H1 (cell line): ENCODE results near the gene FAM163A. TPM values are rescaled to one million over a fixed set of nuclear protein-coding genes. Genes with fewer than 3 reads are reported as not detected.

Experiments
- CTCF ChIA-PET: fragments of 300-600 bp; sonication (Branson Sonifier 250); formaldehyde crosslinking; loops from one replicate; lab custom pipeline; 2021; ENCODE audit not compliant: partially characterized antibody; lab: Charles Lee
- POLR2A ChIA-PET: fragments of 300-600 bp; sonication (Branson Sonifier 250); formaldehyde crosslinking; loops from one replicate; lab custom pipeline; 2021; ENCODE audit warnings: inconsistent platforms; ENCODE audit not compliant: partially characterized antibody; lab: Charles Lee
- DNase-seq, 2 experiments: peaks; one replicate each; pipeline versions ENCODE4 v3.0.0 to v3.0.0-alpha.2; 2010 to 2022; ENCODE audit warnings: low spot score in 2 of 2, low read depth in 1 of 2, mixed read lengths in 1 of 2
- FAIRE-seq: peaks from 2 replicates; lab custom pipeline; 2011; peaks lifted over from hg19 to GRCh38; lab: Jason Lieb, UNC
- H2AFZ ChIP-seq: 2 replicates; pipeline ENCODE4 v1.8.1; 2012; ENCODE audit warnings: low read length, inconsistent platforms
- H2AK5ac ChIP-seq: 2 replicates; pipeline ENCODE4 v1.6.1; 2013; ENCODE audit warnings: low read depth, low read length
- H2BK120ac ChIP-seq: replicated peaks from 2 replicates; pipeline ENCODE3; 2013; ENCODE audit warnings: low read depth, low read length, inconsistent platforms
- H2BK12ac ChIP-seq: 2 replicates; pipeline ENCODE4 v1.6.1; 2013; ENCODE audit warnings: low read depth, low read length
- H2BK15ac ChIP-seq: 2 replicates; pipeline ENCODE4 v1.6.1; 2013; ENCODE audit warnings: low read length
- H2BK20ac ChIP-seq: 2 replicates; pipeline ENCODE4 v1.6.1; 2013; ENCODE audit warnings: low read length
- H2BK5ac ChIP-seq: 2 replicates; pipeline ENCODE4 v1.6.1; 2013; ENCODE audit warnings: low read depth, low read length
- H3K14ac ChIP-seq: 2 replicates; pipeline ENCODE4 v1.6.1; 2013; ENCODE audit warnings: inconsistent platforms; ENCODE audit not compliant: insufficient read length
- H3K18ac ChIP-seq: 2 replicates; pipeline ENCODE4 v1.6.1; 2013; ENCODE audit warnings: low read length; ENCODE audit errors: extremely low read depth
- H3K23ac ChIP-seq: 2 replicates; pipeline ENCODE4 v1.6.1; 2013; ENCODE audit warnings: inconsistent platforms; ENCODE audit not compliant: insufficient read length
- H3K23me2 ChIP-seq: 2 replicates; pipeline ENCODE4 v1.6.1; 2013; ENCODE audit warnings: low read depth, low read length
- H3K27ac ChIP-seq: 2 replicates; pipeline ENCODE4 v1.6.1; 2011; ENCODE audit warnings: low read depth, low read length, inconsistent platforms
- H3K27me3 ChIP-seq, 4 experiments: replicated peaks in 1 of 4; 1 replicate in 1 of 4; 2 replicates in 3 of 4; pipeline versions ENCODE4 v1.6.1 to v1.8.1; 2011 to 2013; ENCODE audit warnings: low read length in 3 of 4, mild to moderate bottlenecking in 3 of 4, inconsistent platforms in 2 of 4, mixed read lengths in 2 of 4, moderate library complexity in 1 of 4; ENCODE audit not compliant: control insufficient read depth in 3 of 4, insufficient read depth in 3 of 4; ENCODE audit errors: extremely low read depth in 1 of 4
- H3K36me3 ChIP-seq, 4 experiments: 2 replicates each; pipeline versions ENCODE4 v1.6.1 to v1.8.1; 2011 to 2013; ENCODE audit warnings: mild to moderate bottlenecking in 4 of 4, low read length in 3 of 4, moderate library complexity in 2 of 4, control low read depth in 1 of 4, inconsistent platforms in 1 of 4; ENCODE audit not compliant: insufficient read depth in 4 of 4, control insufficient read depth in 2 of 4
- H3K4ac ChIP-seq: replicated peaks from 2 replicates; pipeline ENCODE3; 2013; ENCODE audit warnings: low read length, low read depth, mixed read lengths, inconsistent platforms; ENCODE audit not compliant: insufficient read length
- H3K4me1 ChIP-seq, 4 experiments: replicated peaks in 1 of 4; 1 replicate in 1 of 4; 2 replicates in 3 of 4; pipeline versions ENCODE4 v1.6.1 to v1.8.1; 2011 to 2013; ENCODE audit warnings: low read length in 3 of 4, inconsistent platforms in 2 of 4, mixed read lengths in 1 of 4; ENCODE audit not compliant: insufficient read depth in 4 of 4, control insufficient read depth in 3 of 4
- H3K4me2 ChIP-seq, 2 experiments: 2 replicates each; pipeline versions ENCODE4 v1.6.1 to v1.8.1; 2011 to 2013; ENCODE audit warnings: low read depth in 2 of 2, low read length in 2 of 2, control low read depth in 1 of 2, inconsistent platforms in 1 of 2, mild to moderate bottlenecking in 1 of 2; ENCODE audit not compliant: insufficient read depth in 1 of 2
- H3K4me3 ChIP-seq, 4 experiments: fragments of 200-600, 300-600 bp in 1 of 4; sonication (generic), shearing (Covaris generic), sonication (Bioruptor Twin) in 1 of 4; 2 replicates each; pipeline versions ENCODE4 v1.5.1 to v1.8.1; 2011 to 2016; ENCODE audit warnings: low read length in 4 of 4, low read depth in 3 of 4, control low read depth in 2 of 4, inconsistent platforms in 2 of 4, mild to moderate bottlenecking in 2 of 4, mixed read lengths in 1 of 4, moderate library complexity in 1 of 4; ENCODE audit not compliant: insufficient read depth in 2 of 4; ENCODE audit errors: extremely low read depth in 1 of 4
- H3K56ac ChIP-seq: replicated peaks from 2 replicates; pipeline ENCODE3; 2013; ENCODE audit warnings: low read depth, mild to moderate bottlenecking, mixed read lengths, low read length, inconsistent platforms; ENCODE audit not compliant: insufficient read length
- H3K79me1 ChIP-seq: 2 replicates; pipeline ENCODE4 v1.6.1; 2013; ENCODE audit warnings: low read depth, low read length, control low read depth
- H3K79me2 ChIP-seq, 2 experiments: 2 replicates each; pipeline versions ENCODE4 v1.6.1 to v1.8.1; 2012 to 2013; ENCODE audit warnings: low read length in 2 of 2, mild to moderate bottlenecking in 2 of 2, inconsistent platforms in 1 of 2; ENCODE audit not compliant: insufficient read depth in 2 of 2, control insufficient read depth in 1 of 2
- H3K9ac ChIP-seq, 4 experiments: replicated peaks in 1 of 4; 1 replicate in 1 of 4; 2 replicates in 3 of 4; pipeline versions ENCODE4 v1.6.1 to v1.8.1; 2011 to 2013; ENCODE audit warnings: low read depth in 3 of 4, low read length in 3 of 4, control low read depth in 2 of 4, mild to moderate bottlenecking in 2 of 4, moderate library complexity in 2 of 4, inconsistent platforms in 1 of 4; ENCODE audit errors: extremely low read depth in 1 of 4
- H3K9me3 ChIP-seq, 2 experiments: 2 replicates each; pipeline versions ENCODE4 v1.6.1 to v1.8.1; 2012 to 2013; ENCODE audit warnings: mild to moderate bottlenecking in 2 of 2, moderate library complexity in 2 of 2, control low read depth in 1 of 2, inconsistent platforms in 1 of 2, low read depth in 1 of 2, low read length in 1 of 2, mixed read lengths in 1 of 2; ENCODE audit not compliant: insufficient read depth in 2 of 2
- H4K20me1 ChIP-seq, 2 experiments: replicated peaks in 1 of 2; 2 replicates each; pipeline versions ENCODE3 to v1.8.1; 2011 to 2013; ENCODE audit warnings: inconsistent platforms in 2 of 2, low read length in 2 of 2, mild to moderate bottlenecking in 1 of 2; ENCODE audit not compliant: insufficient read depth in 2 of 2, control insufficient read depth in 1 of 2
- H4K5ac ChIP-seq: 2 replicates; pipeline ENCODE4 v1.6.1; 2013; ENCODE audit warnings: low read length, low read depth, mixed read lengths, inconsistent platforms; ENCODE audit not compliant: insufficient read length
- H4K8ac ChIP-seq: 2 replicates; pipeline ENCODE4 v1.8.0; 2013; ENCODE audit warnings: mild to moderate bottlenecking, moderate library complexity, low read length, inconsistent platforms; ENCODE audit not compliant: insufficient read depth; ENCODE audit errors: extremely low read depth
- H4K91ac ChIP-seq: replicated peaks from 2 replicates; pipeline ENCODE3; 2013; ENCODE audit warnings: low read length, mixed read lengths, inconsistent platforms; ENCODE audit not compliant: insufficient read length
- ATF3 ChIP-seq: IDR thresholded peaks from 2 replicates; pipeline ENCODE4 v1.6.1; 2011; ENCODE audit warnings: low read depth, mild to moderate bottlenecking, low read length; ENCODE audit not compliant: insufficient read depth
- GTF2F1 ChIP-seq: IDR thresholded peaks from 2 replicates; pipeline ENCODE4 v1.6.1; 2012; ENCODE audit warnings: low read depth, low read length, improper control_type of control experiment, borderline replicate concordance
- SRF ChIP-seq: IDR thresholded peaks from 2 replicates; pipeline ENCODE4 v1.6.1; 2011; ENCODE audit warnings: mild to moderate bottlenecking, low read depth, low read length, moderate library complexity
- polyA plus RNA-seq, 7 experiments: library from polyadenylated mRNA; depleted of rRNA in 3 of 7; stranded (reverse) in 5 of 7; unstranded in 2 of 7; fragments of >200 nt in 5 of 7; fragments of 200-250 nt in 2 of 7; gene quantifications; 1 replicate in 5 of 7; 2 replicates in 1 of 7; 4 replicates in 1 of 7; pipeline versions ENCODE4 v1.2.1 to v1.2.3, GENCODE V29; 2011 to 2013; ENCODE audit warnings: missing spikeins in 2 of 7, mixed read lengths in 2 of 7
- total RNA-seq: library from RNA; stranded (reverse); fragmentation: NEBNext Ultra II Directional; extraction: Animal tissue kit (Norgen Biotek cat#: 25700); gene quantifications from 2 replicates; pipeline ENCODE4 v1.2.1, GENCODE V29; 2021

The FAM163A gene
- total and polyA plus RNA-seq, 2 of the 8 experiments (the other 6 are each of a cell fraction or from before 2014, with no cell fraction given): 0.13 to 0.18 TPM

DNA sequence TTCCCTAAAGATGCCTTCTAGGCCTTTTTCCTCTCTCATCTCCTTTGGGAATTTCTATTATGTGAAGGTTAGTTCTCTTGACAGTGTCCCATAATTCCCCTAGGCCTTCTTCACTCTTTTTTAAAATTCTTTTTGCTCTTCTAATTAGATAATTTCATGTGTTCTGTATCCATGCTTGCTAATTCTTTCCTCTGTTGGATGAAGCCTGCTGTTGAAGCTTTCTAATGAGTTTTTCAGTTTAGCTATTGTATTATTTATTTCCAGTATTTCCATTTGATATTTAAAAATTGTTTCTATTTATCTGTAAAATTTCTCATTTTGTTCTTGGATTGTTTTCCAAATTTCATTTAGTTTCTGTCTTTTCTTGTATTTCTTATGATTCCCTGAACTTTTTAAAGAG, 28.5 kb upstream of the FAM163A start:
- no peaks in the 10 kb centered on the region for H3K27me3 ChIP-seq
- H3K9me3 ChIP-seq: peaks cover 3 to 7% of the 10 kb centered on the region in 2 experiments; a peak in 1 of 4 replicates
- H3K4me1 ChIP-seq: no peaks in the 10 kb centered on the region
- DNase-seq (no peak), FAIRE-seq (no peak)
- no peak overlapping the region for H3K9ac ChIP-seq
- ChIA-PET POLR2A (no interaction called here), CTCF (interaction anchor here (16.1 kb wide), 1 partner anchor 98 kb away, joined by 595 read pairs; no protein-coding TSS in a partner anchor)
- H2BK120ac ChIP-seq: no peak overlapping the region
- H4K5ac ChIP-seq: no peak overlapping the region
- H3K79me1 ChIP-seq: no peaks in the 10 kb centered on the region
- no peaks in the 10 kb centered on the region for H3K36me3 ChIP-seq
- H4K91ac ChIP-seq: no peak overlapping the region
- no peak overlapping the region for H3K4me3 ChIP-seq
- no peak overlapping the region for H2AK5ac ChIP-seq
- H3K27ac ChIP-seq: no peak overlapping the region
- H2AFZ ChIP-seq: no peak overlapping the region
- H3K4me2 ChIP-seq: no peak overlapping the region
- no peaks in the 10 kb centered on the region for H3K79me2 ChIP-seq
- H3K14ac ChIP-seq: no peak overlapping the region
- H3K23me2 ChIP-seq: no peaks in the 10 kb centered on the region
- no peak overlapping the region for H2BK15ac ChIP-seq
- H4K8ac ChIP-seq: no peak overlapping the region
- H3K56ac ChIP-seq: no peak overlapping the region
- H2BK12ac ChIP-seq: no peak overlapping the region
- H3K4ac ChIP-seq: no peak overlapping the region
- H2BK20ac ChIP-seq: no peak overlapping the region
- no peak overlapping the region for H3K18ac ChIP-seq
- TF ChIP-seq ATF3: no peak
- no peak for TF ChIP-seq GTF2F1
- TF ChIP-seq SRF: no peak
- TF ChIP-seq, all 59 proteins: peak for 0
- no peaks in the 10 kb centered on the region for H4K20me1 ChIP-seq
- H2BK5ac ChIP-seq: no peak overlapping the region
- no peak overlapping the region for H3K23ac ChIP-seq
